HG03103 (cell line): Measurements from ENCODE around the gene ADGRV1.
"Not testable (repeated sequence)": the region's sequence is repeated elsewhere in the genome, so short reads cannot be mapped to it uniquely, and the experiment has no call there.

ENCODE experiments used
- ATAC-seq: cut with Tn5 transposase; IDR thresholded peaks from one replicate; pipeline ENCODE4 v1.9.1; 2021; ENCODE audit warnings: low read depth; ENCODE audit not compliant: unreplicated experiment

ADGRV1 gene

DNA sequence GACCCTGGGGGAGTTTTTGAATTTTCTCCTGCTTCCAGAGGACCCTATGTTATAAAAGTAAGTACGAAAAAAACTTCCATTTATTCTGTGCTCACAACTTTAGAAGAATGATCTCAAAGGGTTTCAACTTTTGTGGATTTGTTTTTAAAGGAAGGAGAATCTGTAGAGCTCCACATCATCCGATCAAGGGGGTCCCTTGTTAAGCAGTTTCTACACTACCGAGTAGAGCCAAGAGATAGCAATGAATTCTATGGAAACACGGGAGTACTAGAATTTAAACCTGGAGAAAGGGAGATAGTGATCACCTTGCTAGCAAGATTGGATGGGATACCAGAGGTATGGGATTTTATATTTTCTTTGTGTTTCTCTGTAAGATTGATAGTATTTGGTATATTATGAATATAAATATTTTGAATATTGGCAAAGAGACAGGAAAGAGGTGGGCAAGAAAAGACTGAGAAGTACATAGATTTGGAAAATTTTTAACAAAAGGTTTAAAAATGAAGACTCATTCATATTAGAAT, 84.2 kb downstream of the ADGRV1 start:
- ATAC-seq: no peak

DNA sequence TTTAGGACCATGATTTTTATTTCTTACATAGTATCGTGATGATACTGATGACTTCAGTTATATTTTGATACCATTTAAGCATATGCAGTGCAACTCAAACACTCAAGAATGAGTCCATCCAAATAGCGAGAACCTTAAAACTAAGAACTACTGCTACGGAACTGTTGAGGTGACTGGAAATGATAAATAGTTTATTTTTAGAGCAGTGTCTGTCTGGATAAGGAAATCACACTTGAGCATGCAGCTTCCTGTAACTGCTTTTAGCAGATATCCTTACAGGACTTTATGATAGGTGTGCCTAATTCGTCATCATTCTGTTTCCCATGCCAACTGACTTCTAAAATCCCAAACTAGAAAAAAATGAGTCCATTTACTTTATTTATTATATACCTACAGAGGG, 85.5 kb downstream of the ADGRV1 start:
- no peak for ATAC-seq

- no peak for ATAC-seq
Observed at GRCh38 chr5:90645024-90645610, 86.5 kb downstream of the ADGRV1 start.

GRCh38 chr5:90650767-90651166, 92.2 kb downstream of the ADGRV1 start:
- ATAC-seq: no peak

GRCh38 chr5:90654215-90654614, 95.6 kb downstream of the ADGRV1 start:
- no peak for ATAC-seq

DNA sequence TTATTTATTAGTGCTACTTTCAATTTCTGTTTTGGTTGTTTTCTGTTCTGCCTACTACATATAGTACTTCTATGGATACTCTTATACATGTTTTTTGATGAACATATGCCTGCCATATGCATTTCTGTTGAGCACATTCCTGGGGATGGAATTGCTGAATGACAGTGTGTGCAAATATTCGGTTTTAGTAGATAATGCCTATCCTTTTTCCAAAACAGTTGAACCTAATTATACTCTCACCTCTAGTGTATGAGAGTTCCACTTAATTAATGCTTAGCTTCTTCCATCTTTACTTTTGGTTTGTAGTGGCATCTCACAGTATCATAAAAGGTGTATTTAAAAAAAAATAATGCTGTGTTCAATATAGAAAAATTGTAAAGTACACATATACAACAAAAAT, 96.8 kb downstream of the ADGRV1 start:
- ATAC-seq: no peak

DNA sequence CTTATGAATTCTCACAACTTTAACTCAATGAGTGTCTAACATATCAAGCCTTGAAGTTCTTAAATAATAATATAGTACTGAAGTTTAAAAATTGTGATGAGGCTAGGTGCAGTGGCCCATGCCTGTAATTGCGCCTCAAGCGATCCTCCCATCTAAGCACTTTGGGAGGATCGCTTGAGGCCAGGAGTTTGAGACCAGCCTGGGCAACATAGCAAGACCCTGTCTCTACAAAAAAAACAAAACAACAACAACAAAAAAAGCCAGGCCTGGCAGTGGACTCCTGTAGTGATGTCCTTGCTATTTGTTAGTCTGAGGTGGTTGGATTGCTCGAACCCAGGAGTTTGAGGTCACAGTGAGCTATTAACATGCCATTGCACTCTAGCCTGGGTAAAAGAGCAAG, 98.4 kb downstream of the ADGRV1 start:
- ATAC-seq: no peak

DNA sequence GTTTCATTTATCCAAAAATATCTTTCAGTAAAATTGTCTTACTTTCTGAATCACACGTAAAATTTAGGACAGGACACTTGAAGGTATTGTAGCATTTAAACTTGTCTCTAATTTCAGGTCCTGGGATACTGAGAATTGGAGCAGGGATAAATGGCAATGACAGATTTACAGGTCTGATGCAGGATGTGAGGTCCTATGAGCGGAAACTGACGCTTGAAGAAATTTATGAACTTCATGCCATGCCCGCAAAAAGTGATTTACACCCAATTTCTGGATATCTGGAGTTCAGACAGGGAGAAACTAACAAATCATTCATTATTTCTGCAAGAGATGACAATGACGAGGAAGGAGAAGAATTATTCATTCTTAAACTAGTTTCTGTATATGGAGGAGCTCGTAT, 99.2 kb downstream of the ADGRV1 start:
- no peak for ATAC-seq

- ATAC-seq: no peak
Observed at GRCh38 chr5:90658620-90659019, 100.0 kb downstream of the ADGRV1 start.

DNA sequence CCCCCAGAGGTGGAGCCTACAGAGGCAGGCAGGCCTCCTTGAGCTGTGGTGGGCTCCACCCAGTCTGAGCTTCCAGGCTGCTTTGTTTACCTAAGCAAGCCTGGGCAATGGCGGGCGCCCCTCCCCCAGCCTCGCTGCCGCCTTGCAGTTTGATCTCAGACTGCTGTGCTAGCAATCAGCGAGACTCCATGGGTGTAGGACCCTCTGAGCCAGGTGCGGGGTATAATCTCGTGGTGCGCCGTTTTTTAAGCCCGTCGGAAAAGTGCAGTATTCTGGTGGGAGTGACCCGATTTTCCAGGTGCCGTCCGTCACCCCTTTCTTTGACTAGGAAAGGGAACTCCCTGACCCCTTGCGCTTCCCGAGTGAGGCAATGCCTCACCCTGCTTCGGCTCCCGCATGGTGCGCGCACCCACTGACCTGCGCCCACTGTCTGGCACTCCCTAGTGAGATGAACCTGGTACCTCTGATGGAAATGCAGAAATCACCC, 109.5 kb downstream of the ADGRV1 start:
- not testable (repeated sequence) for ATAC-seq

- no peak for ATAC-seq
Observed at GRCh38 chr5:90675222-90675621, 116.6 kb downstream of the ADGRV1 start.

DNA sequence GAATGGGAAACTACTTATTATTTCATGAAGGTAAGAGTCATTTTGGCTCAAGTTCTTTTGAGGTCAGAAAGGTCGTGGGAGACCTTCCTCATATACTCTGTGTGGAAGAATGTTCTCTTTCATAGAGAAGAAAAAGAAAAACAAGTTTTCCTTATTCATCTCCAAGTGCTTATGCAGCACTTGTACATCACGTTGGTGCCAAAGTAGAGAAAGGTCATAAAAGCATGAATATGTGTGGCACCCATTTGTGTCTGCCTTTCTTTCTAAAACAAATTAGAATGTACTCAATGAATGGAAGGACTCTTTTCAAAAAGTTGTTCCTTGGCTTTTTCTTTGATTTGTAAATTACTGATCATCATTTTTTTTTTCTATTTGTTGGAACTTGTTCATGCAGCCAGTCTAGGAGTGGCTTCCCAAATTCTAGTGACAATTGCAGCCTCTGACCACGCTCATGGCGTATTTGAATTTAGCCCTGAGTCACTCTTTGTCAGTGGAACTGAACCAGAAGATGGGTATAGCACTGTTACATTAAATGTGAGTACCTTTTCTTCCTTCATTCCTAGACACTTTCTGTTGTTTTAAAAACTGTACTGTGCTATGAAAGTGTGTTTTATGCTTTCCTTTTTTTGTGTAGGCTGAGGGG, 122.4 kb downstream of the ADGRV1 start:
- ATAC-seq: no peak

- ATAC-seq: no peak
Observed at GRCh38 chr5:90682278-90682677, 123.7 kb downstream of the ADGRV1 start.

DNA sequence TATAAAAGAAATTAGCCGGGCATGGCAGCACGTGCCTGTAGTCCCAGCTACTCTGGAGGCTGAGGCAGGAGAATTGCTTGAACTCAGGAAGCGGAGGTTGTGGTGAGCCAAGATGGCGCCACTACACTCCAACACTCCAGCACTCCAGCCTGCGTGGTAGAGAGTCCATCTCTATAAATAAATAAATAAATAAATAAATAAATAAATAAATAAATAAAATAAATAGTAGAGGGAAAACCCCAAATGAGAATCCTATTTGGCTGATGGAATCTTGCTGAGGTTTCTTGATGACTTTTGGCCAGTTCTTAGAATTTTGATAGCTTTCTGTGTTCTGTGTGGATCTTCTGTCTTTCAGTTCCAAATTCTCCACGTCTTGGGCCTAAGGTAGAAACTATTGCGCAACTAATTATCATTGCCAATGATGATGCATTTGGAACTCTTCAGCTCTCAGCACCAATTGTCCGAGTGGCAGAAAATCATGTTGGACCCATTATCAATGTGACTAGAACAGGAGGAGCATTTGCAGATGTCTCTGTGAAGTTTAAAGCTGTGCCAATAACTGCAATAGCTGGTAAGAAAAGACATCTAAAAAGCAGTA, 126.9 kb downstream of the ADGRV1 start:
- no peak for ATAC-seq

- not testable (repeated sequence) for ATAC-seq
Observed at GRCh38 chr5:90686363-90686762, 127.8 kb downstream of the ADGRV1 start.

- ATAC-seq: not testable (repeated sequence)
Observed at GRCh38 chr5:90687458-90687857, 128.9 kb downstream of the ADGRV1 start.

DNA sequence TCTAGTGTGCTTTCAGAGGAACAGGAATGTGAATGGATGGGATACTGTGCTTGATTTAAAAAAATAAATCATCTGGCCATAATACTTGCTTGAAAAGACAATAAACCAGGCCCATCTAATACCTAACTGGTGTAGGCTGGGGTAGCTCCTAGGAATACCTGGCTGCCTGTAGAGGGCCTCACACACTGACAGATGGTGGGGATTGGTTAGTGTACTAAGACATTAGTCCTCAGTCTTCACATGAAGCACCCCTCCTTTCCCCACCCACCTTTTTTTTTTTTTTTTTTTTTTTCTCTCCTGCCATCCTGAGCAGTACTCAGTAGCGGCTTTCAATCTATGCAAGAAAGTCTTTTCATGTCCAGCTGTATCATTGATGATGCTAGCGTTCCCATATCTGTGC, 130.5 kb downstream of the ADGRV1 start:
- no peak for ATAC-seq

DNA sequence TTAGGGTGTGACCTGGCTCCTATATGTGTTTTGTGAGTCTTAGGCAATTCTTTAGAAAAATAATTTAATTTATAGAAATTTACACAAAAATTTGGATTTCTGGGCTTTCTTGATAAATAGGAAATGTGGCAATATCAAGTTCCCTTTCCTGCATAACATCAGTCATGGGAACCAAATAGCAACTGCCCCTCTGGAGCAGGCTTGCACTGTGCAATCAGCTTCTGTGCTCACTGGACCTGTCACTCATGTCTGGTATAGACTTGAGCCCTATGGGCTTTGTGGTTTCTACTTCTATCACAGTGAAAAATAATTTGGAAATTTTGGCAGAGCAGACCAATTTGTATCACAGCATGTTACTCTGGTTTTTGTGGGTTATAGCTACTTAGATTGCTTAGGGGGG, 131.7 kb downstream of the ADGRV1 start:
- ATAC-seq: no peak

GRCh38 chr5:90691533-90691932, 132.9 kb downstream of the ADGRV1 start:
- no peak for ATAC-seq

DNA sequence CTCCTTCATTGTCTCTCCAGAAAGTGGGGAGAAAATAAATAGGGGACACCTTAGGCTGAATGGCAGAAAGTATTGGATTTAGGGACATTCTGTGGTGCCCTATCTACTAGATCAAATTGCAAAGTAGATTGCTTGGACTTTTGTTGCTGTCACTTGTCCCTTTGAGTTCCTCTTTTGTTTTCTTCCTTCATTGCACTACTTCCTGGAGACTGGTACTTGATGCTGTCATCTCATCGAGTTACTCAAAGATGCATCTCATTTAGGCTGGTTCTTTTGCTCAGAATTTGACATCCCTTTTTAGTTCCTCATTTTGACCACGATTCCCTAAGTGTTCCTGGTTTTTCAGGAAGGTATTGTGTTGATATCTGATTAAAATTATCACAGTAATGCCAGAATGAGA, 137.6 kb downstream of the ADGRV1 start:
- ATAC-seq: no peak

DNA sequence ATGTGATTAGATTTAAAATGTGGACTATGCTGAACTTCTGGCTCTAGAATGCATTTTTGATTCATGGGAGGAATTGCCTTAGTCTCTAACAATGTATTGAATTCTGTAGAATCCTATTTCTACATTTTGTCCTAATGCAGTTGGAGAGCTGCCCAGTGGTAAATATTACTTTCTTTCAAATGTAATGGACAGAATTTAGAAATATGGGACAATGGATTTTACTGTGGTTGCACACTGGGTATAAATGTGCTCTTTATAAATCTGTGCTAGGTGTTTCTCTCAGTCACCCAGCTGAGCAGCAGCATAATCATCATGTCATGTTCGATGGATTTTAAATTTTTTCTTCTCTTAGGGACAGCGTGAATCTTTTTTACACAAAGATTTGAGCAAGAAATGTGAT, 141.7 kb downstream of the ADGRV1 start:
- no peak for ATAC-seq

DNA sequence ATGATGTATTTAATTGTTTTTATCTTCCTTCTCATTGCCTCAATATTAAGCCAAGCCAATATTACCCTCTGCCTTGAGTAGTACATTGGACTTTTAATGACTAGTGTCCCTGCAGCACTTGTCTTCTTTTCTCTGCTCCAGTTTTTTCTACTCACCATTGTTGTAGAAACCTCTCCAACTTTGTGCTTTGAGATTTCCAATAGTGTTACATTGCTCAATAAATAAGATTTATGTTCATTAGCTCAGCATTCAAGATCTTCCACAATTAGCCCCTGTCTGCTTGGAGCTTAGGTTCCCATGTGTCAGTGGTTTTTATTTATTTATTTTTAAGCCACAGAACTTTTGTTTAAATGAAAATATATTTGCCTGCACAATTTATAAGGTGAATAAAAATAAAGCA, 145.3 kb downstream of the ADGRV1 start:
- ATAC-seq: no peak
